Activated naive CD4-positive, alpha-beta T cell treated with anti-CD3 and anti-CD28 coated beads, Interleukin-2, amount 50 U/mL, for 24 hours (primary cell): ENCODE data around the gene METTL6.
"Not testable (repeated sequence)": the region's sequence is repeated elsewhere in the genome, so short reads cannot be mapped to it uniquely, and the experiment has no call there.

Source experiments
- H3K27ac Mint-ChIP-seq: one replicate; pipeline ENCODE4 v1.8.0; 2021; ENCODE audit warnings: mild to moderate bottlenecking, mixed read lengths
- H3K27me3 Mint-ChIP-seq: one replicate; pipeline ENCODE4 v1.8.0; 2021; ENCODE audit warnings: mixed read lengths
- H3K36me3 Mint-ChIP-seq: one replicate; pipeline ENCODE4 v1.8.0; 2021; ENCODE audit warnings: mixed read lengths
- H3K4me1 Mint-ChIP-seq: one replicate; pipeline ENCODE4 v1.8.0; 2021; ENCODE audit warnings: mixed read lengths
- H3K4me3 Mint-ChIP-seq: one replicate; pipeline ENCODE4 v1.8.0; 2021; ENCODE audit warnings: mild to moderate bottlenecking, mixed read lengths
- H3K9me3 Mint-ChIP-seq: one replicate; pipeline ENCODE4 v1.8.0; 2021; ENCODE audit warnings: mixed read lengths

The METTL6 gene

DNA sequence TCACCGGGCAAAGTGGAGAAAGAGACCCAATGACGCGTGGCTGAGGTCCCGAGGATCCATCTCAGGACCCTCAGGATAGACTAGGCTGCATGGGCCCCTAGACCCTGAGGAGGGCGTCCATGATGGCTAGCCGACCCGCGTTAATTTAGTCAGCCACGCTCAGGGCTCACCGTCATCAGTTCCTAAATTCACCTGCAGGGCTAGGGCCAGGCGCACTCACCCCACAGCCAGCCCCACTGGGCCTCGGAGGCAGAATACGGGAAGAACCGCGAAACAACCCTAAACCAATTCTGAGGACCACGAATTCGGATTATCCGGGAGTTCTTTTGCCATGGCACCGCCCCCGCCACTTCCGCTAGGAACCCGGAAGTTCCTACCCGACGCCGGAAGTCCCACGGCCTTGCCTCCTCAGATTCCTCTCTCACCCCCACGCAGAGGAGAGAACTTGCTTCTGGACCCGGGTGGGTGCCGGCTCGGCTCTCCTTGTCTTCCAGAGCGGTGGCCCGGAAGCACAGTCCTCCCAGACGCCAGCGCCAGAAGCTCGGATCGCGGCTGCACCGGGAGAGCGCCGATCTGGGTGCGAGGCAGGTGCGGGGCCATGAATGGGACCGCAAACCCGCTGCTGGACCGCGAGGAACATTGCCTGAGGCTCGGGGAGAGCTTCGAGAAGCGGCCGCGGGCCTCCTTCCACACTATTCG, at the start of gene METTL6, which contains the start of gene EAF1:
TSS of gene METTL6 (minus strand) at position 363 of the 699 bp plus-strand sequence. CDS start 1,033 bp downstream, outside the sequence.
TSS of gene EAF1 (plus strand) at position 417 of the 699 bp plus-strand sequence. CDS start at position 599, 182 bp downstream.
- peak within 1 kb of the TSS; percentile 97 for H3K27ac Mint-ChIP-seq
- H3K4me1 Mint-ChIP-seq: peaks cover 68% of the 10 kb centered on the region
- H3K36me3 Mint-ChIP-seq: peaks cover 6% of the 10 kb centered on the region
- no peaks in the 10 kb centered on the region for H3K9me3 Mint-ChIP-seq
- no peaks in the 10 kb centered on the region for H3K27me3 Mint-ChIP-seq
- peak within 1 kb of the TSS; percentile 98 for H3K4me3 Mint-ChIP-seq

- Mint-ChIP-seq H3K4me3 (no peak overlapping the region), H3K27me3 (no peaks in the 10 kb centered on the region), H3K27ac (no peak overlapping the region), H3K4me1 (no peaks in the 10 kb centered on the region), H3K9me3 (no peaks in the 10 kb centered on the region), H3K36me3 (peaks cover under 1% of the 10 kb centered on the region)
These were observed 49.0 kb upstream of the METTL6 start for GRCh38 chr3:15476378-15476777.

- Mint-ChIP-seq H3K36me3 (peaks cover 2% of the 10 kb centered on the region), H3K27me3 (no peaks in the 10 kb centered on the region), H3K27ac (no peak overlapping the region), H3K9me3 (no peaks in the 10 kb centered on the region), H3K4me1 (no peaks in the 10 kb centered on the region), H3K4me3 (no peak overlapping the region)
These were observed 47.8 kb upstream of the METTL6 start for GRCh38 chr3:15475161-15475560.

GRCh38 chr3:15471861-15472260, 44.5 kb upstream of the METTL6 start:
- no peak overlapping the region for H3K4me3 Mint-ChIP-seq

GRCh38 chr3:15470849-15471248, 43.5 kb upstream of the METTL6 start:
- Mint-ChIP-seq H3K36me3 (peaks cover 2% of the 10 kb centered on the region), H3K27me3 (no peaks in the 10 kb centered on the region), H3K4me3 (no peak overlapping the region), H3K27ac (no peak overlapping the region), H3K9me3 (no peaks in the 10 kb centered on the region), H3K4me1 (no peaks in the 10 kb centered on the region)

More at GRCh38 chr3:15471861-15472260, 44.5 kb upstream of the METTL6 start:
- Mint-ChIP-seq H3K4me1 (no peaks in the 10 kb centered on the region), H3K36me3 (peaks cover 2% of the 10 kb centered on the region), H3K27me3 (no peaks in the 10 kb centered on the region), H3K9me3 (no peaks in the 10 kb centered on the region), H3K27ac (no peak overlapping the region)

DNA sequence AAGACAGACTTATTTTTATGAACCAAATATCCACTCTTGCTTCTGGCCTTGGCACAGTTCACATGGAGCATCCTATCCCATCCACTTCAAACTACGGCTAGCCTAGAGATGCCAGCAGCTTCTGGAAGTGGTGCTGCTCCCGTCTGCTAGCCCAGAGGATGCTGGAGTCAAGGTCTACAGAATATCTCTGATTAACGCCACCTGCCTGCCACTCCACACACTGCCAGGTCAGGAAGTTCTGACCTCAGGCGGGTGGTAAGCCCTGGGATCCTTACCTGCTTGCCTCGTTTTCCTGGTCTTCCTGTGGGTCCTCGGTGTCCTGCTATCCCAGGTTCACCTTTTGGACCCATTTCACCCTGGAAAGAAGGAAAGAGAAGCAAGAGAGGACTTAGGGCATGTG, 42.9 kb upstream of the METTL6 start:
- H3K36me3 Mint-ChIP-seq: peaks cover 2% of the 10 kb centered on the region
- no peaks in the 10 kb centered on the region for H3K4me1 Mint-ChIP-seq
- no peaks in the 10 kb centered on the region for H3K9me3 Mint-ChIP-seq
- H3K27me3 Mint-ChIP-seq: no peaks in the 10 kb centered on the region
- H3K4me3 Mint-ChIP-seq: no peak overlapping the region
- H3K27ac Mint-ChIP-seq: no peak overlapping the region

DNA sequence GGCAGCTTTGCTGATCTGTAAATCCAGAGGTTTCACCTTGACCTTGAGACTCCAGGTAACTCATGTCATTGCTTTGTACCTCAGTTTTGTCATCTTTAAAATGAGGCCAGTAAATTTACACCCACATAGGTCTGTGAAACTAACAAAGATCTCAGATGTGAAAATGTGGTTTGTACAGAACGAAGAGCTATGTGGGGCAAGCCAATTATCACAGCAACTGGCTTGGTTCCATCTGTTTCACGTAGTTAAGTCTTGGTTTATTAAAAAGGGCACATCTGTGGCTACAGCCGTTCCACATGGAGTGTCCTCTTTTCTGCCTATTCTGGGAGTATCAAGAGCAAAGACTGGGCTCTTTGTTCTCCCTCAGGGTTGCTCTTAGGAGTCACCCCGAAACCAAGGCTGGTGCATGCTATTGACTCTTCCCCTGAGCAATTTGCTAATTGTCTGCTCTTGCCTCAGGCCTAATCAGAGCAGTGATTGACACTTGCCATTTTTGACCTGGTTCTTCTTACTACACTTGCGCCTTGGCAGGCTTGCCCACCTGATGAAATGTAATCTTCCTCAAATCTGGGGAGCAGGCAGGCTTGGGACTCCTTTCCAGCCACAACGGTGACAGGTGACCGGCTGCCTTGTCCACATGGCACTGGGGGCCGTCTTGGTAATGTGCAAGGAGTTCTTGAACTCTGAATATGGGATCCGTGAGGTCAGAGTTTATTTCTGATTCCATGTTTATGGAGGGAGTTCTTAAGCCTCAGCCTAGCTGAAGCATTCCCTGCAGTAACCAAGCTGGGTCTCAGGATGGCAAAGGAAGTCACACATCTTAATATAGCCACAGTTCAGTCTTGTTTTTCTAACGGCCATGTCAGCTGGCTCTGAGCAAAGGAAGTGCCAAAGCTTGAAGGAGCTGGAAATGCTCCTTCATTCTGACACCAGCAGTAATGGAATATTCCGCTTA, 40.2 kb upstream of the METTL6 start:
- peaks cover 3% of the 10 kb centered on the region for H3K36me3 Mint-ChIP-seq
- peaks cover 2% of the 10 kb centered on the region for H3K4me1 Mint-ChIP-seq
- no peaks in the 10 kb centered on the region for H3K9me3 Mint-ChIP-seq
- no peak overlapping the region for H3K4me3 Mint-ChIP-seq
- peak overlapping the region; percentile 11 for H3K27ac Mint-ChIP-seq
- no peaks in the 10 kb centered on the region for H3K27me3 Mint-ChIP-seq

DNA sequence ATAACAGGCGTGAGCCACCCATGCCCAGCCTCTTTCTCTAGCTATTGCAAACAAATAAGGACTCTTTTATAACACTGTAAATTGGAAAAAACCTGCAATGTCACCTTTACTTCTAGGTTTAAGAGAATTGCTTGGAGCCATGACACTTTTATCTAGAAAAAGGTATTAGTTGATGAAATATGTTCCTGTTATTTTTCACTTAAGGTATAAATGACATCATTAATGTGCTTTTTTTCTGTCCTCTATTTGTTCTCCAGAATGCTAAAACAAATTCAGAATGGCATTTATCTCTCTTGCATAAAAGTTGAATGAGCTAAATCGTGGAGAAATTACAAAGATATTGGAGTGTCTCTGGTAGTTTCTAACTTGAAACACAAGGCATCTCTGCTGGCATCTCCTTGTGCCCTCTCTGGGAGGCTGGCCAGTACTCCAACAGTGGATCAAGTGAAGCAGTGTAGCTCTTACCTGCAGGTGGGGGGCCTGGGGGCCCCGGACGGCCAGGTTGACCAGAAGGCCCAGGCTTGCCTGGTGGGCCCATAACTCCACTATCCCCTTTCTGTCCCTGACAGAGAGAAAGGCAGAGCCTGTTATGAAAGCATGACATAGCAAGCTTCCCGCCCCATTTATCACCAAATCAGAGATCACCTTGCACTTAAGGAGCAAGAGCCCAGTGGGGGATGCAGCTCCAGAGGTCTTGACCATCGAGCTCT, 38.7 kb upstream of the METTL6 start:
- no peaks in the 10 kb centered on the region for H3K27me3 Mint-ChIP-seq
- no peak overlapping the region for H3K27ac Mint-ChIP-seq
- H3K9me3 Mint-ChIP-seq: no peaks in the 10 kb centered on the region
- H3K36me3 Mint-ChIP-seq: peaks cover 1% of the 10 kb centered on the region
- H3K4me1 Mint-ChIP-seq: peaks cover 13% of the 10 kb centered on the region
- H3K4me3 Mint-ChIP-seq: no peak overlapping the region

GRCh38 chr3:15462451-15462850, 35.1 kb upstream of the METTL6 start:
- H3K4me1 Mint-ChIP-seq: peaks cover 14% of the 10 kb centered on the region

DNA sequence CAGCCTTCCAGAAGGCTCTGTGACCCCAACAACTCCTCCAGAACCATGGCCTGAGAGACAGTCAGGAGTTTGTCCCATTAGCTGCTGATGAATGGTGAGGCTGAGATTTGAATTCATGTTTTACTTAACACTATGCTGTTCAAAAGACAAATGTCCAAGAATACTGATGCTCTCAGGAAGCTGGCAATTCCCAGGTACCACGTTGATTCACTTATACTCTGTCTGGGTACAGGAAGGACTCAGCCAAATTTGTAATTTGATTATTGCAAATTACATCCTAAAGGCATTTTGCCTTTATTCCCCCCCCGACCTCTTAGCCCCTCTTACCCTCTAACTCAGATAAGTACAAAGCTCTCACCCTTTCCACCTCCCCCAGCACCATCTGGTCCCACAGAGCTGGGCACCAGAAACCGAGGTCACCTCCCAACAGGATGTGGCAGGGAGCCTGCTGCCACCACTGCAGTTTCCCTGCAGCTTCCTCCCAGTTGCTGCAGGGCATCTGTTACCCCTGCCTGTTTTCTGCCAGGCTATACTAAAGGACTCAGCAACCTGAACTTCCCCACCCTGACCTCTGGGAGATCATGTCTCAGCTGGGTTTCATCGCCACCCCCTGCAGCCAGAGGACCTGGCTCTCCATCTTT, 33.7 kb upstream of the METTL6 start:
- H3K27me3 Mint-ChIP-seq: no peaks in the 10 kb centered on the region
- H3K27ac Mint-ChIP-seq: no peak overlapping the region
- H3K4me3 Mint-ChIP-seq: no peak overlapping the region
- no peaks in the 10 kb centered on the region for H3K9me3 Mint-ChIP-seq
- peaks cover 14% of the 10 kb centered on the region for H3K4me1 Mint-ChIP-seq
- H3K36me3 Mint-ChIP-seq: peaks cover 1% of the 10 kb centered on the region

More at GRCh38 chr3:15462451-15462850, 35.1 kb upstream of the METTL6 start:
- Mint-ChIP-seq H3K27ac (no peak overlapping the region), H3K4me3 (peak overlapping the region; percentile 37), H3K27me3 (no peaks in the 10 kb centered on the region), H3K36me3 (peaks cover 1% of the 10 kb centered on the region), H3K9me3 (no peaks in the 10 kb centered on the region)

DNA sequence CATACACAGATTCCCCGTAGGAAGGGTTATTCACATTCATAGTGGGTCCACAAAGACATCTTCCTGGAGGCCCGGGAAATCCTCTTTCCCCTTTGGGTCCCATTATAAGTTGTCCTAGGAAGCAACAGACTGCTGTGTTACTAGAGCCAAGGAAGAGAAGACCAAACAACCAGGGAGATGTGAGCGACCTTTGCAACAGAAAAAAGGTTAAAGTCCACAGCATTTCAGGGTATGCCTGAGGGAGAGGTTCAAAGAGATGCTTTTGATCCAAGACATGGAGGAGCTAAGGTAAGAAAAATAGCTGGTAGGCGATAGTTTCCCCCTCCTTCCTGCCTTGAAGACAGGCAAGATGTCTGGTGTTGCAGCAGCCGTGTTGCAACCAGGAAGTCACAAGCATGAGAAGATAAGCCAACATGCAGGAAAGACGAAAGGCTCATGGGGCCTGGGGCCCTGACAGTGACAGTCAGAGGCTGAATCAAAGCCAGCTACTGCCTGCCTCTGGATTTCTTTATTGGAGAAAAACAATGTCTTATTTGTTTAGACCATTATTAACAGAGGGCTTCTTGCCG, 31.0 kb upstream of the METTL6 start:
- Mint-ChIP-seq H3K27ac (peak overlapping the region; percentile 44), H3K4me1 (peaks cover 14% of the 10 kb centered on the region), H3K36me3 (no peaks in the 10 kb centered on the region), H3K27me3 (no peaks in the 10 kb centered on the region), H3K4me3 (no peak overlapping the region), H3K9me3 (no peaks in the 10 kb centered on the region)

DNA sequence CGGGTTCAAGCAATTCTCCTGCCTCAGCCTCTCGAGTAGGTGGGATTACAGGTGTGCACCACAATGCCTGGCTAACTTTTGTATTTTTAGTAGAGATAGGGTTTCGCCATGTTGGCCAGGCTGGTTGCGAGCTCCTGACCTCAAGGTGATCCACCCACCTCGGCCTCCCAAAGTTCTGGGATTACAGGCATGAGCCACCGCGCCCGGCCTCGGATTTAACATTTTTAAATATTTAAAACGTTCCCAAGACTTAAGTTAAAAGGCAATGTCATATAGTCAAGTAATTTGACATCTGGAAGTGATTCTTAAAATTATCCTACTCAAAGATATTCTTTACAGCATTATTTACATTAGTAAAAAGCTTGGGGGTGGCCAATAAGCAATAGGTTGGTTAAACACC, 29.6 kb upstream of the METTL6 start:
- H3K27ac Mint-ChIP-seq, H3K9me3 Mint-ChIP-seq, H3K4me1 Mint-ChIP-seq, H3K4me3 Mint-ChIP-seq, H3K36me3 Mint-ChIP-seq, H3K27me3 Mint-ChIP-seq: not testable (repeated sequence)

DNA sequence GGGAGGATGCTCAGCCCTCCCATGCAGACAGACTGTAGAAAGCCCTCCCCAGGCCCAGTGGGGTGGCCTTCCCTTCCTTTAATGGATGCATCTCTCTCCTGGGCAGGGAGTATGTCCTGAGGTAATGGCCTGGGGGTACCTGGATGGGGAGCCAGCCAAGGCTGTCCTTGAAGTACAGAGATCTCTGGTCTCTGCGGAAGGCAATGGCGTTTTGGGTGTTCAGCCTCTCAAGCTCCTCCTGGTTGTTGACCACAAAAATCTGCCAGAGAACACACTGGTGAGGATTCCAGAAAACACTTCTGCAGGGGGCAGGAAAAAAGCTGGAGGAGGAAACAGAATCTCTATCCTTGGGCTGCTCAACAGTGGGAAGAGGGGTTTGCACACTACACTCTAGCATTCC, 29.0 kb upstream of the METTL6 start:
- Mint-ChIP-seq H3K27ac (no peak overlapping the region), H3K4me3 (no peak overlapping the region), H3K36me3 (no peaks in the 10 kb centered on the region), H3K27me3 (no peaks in the 10 kb centered on the region), H3K9me3 (no peaks in the 10 kb centered on the region), H3K4me1 (peaks cover 4% of the 10 kb centered on the region)

DNA sequence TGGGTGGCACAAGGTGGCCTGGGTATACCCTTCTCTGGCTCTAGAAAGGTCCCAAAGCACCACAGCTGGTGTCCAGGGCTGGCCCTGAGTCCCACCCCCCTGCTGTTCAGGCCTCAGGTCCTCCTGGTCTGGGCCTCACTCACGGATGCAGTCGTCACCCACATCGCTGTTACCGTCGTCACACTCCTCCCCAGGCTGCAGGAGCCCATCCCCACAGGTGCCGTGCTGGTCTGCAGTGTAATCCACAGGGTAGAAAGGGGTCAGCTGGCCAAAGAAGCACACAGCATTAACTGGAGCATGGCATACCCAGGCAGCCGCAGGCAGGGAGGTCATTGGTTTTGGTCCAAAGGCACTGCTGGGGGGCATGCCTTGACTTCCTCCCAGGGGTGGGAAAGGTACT, 28.4 kb upstream of the METTL6 start:
- Mint-ChIP-seq H3K27ac (no peak overlapping the region), H3K4me3 (no peak overlapping the region)

DNA sequence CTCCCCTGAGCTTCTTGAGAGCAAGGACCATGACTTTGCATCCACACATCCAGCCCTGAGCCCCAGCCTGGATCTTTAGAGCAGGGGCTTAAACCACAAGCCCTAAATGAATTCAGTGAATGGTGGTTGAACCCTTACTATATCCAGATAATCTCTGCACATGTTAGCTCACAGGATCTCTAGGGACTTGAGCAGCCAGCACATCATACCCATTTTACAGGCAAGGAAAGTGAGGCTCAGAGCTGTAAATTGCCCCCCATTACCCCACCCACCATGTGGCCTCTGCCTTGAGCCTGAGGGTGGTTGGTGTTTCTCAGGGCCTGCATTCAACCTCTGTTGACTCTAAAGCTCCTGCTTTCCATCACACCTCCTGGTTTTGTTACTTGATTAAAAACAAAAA, 27.6 kb upstream of the METTL6 start:
- Mint-ChIP-seq H3K27ac (no peak overlapping the region), H3K36me3 (no peaks in the 10 kb centered on the region), H3K27me3 (no peaks in the 10 kb centered on the region), H3K4me3 (no peak overlapping the region), H3K4me1 (no peaks in the 10 kb centered on the region), H3K9me3 (no peaks in the 10 kb centered on the region)

More for the DNA sequence above, 28.4 kb upstream of the METTL6 start:
- Mint-ChIP-seq H3K36me3 (no peaks in the 10 kb centered on the region), H3K4me1 (no peaks in the 10 kb centered on the region), H3K27me3 (no peaks in the 10 kb centered on the region), H3K9me3 (no peaks in the 10 kb centered on the region)
